HS-5 (cell line): ENCODE data around the gene HSPG2.
"Not testable (repeated sequence)": the region's sequence is repeated elsewhere in the genome, so short reads cannot be mapped to it uniquely, and the experiment has no call there.

Experiments used
- DNase-seq: peaks from one replicate; pipeline ENCODE4 v3.0.0-alpha.2; 2012; ENCODE audit warnings: low read depth

Gene HSPG2

GRCh38 chr1:21783679-21784603 is 153.2 kb downstream of the HSPG2 start:
- DNase-seq, result no peak

DNA sequence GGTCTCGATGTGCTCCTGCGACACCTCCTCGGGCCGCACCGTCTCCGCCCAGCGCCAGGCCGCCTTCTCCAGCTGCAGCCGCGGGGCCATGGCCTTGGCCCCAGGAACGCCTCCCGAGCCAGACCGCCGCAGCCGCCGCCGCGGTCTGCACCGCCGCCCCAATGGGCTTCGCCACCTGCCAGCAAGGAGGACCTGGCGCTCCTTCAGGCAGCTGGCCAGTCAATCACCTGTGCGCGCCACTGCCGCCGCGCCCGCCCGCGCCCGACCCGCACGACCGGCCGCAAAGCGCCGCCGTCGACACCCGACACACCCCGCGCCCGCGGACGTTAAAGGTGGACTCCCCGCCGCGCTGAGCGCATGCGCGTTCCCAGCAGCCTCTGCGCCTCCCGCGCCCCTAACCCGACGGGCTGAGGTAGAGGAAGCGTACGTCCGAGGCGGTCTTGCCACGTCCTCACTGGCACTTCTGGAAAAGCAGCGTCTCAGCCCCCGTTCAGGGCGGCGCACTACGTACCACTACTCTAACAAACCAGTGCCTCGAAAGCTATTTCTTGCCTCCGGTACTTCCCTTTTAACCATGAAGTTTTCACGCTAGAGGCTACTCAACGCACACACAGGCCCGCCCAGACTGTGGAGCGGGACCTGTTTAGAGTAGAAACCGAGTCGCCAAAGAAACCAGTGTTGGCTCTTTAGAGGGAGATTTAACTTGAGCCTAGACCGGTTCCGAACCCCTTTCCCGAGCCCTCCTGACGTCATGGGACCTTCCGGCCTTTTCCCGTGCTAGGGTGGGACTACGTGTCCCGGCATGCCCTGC is 154.0 kb downstream of the HSPG2 start, which contains the start of gene USP48:
Gene USP48, minus strand, starts transcription at position 282 of the 811 bp plus-strand sequence. Its CDS starts 192 bp downstream, at position 90.
- peak; percentile 79 for DNase-seq

DNA sequence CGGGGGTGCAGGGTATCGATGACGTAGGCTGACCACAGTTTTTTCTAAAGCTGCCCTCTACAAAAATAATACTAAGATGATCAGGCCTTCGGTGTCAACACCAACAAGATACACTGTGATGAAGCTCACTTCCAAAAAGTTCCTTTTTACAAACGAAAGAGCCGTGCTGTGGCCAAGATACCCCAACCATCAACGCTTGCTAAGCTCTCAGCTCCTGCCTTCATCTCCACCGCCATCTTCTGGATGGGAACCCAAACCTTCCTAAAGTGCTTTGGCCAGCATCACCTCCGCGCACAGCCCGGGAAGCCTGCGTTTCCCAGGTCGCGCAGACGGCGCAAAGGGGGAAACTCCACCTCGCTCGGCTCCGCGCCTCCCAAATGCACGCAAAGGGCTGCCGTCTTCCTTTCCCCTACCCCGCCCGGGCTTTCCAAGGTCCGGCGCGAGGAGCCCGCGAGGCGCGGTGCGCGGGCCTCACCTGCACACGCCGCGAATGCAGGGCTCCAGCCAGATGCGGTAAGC is 154.7 kb downstream of the HSPG2 start:
- peak; percentile 20 for DNase-seq

GRCh38 chr1:21781815-21782348 is 155.2 kb downstream of the HSPG2 start:
- DNase-seq, result peak; percentile 18

- no peak for DNase-seq
Observed at GRCh38 chr1:21779613-21780521, 157.2 kb downstream of the HSPG2 start.

GRCh38 chr1:21778405-21778727 is 158.7 kb downstream of the HSPG2 start:
- DNase-seq, result no peak

DNA sequence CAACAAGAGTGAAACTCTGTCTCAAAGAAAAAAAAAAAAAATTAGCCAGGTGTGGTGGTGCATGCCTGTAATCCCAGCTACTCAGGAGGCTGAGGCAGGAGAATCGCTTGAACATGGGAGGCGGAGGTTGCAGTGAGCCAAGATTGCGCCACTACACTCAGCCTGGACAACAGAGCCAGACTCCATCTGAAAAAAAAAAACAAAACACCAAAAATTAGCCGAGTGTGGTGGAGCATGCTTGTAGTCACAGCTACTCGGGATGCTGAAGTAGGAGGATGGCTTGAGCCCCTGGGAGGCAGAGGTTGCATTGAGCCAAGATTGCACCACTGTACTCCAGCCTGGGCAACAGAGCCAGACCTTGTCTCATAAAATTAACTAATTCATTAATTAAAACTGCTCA is 160.2 kb downstream of the HSPG2 start:
- DNase-seq, result not testable (repeated sequence)

DNA sequence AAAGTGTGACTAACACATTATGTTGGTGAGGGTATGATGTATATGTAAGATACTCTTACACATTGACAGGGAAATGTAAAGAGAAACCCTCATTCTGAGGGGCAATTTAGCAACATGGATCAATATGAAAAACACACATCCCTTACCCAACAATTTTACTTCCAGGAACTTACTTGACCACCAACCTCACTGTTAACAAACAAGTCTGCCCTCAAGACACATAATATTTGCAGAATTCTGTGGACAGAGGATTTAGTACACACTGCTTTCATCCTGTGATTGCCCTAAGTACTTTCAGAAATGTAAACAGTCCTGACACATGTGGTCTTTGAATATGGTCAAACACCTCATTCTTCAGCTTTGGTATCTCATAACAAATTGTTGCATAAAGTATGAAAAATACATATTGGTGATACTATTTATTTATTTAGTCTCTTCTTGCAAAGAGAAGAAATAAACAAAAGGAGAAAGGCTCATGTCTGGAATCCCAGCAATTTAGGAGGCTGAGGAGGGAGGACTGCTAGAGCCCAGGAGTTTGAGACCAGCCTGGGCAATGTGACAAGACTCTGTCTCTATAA is 161.0 kb downstream of the HSPG2 start:
- DNase-seq, result no peak

- no peak for DNase-seq
Observed at GRCh38 chr1:21775550-21775914, 161.6 kb downstream of the HSPG2 start.

DNA sequence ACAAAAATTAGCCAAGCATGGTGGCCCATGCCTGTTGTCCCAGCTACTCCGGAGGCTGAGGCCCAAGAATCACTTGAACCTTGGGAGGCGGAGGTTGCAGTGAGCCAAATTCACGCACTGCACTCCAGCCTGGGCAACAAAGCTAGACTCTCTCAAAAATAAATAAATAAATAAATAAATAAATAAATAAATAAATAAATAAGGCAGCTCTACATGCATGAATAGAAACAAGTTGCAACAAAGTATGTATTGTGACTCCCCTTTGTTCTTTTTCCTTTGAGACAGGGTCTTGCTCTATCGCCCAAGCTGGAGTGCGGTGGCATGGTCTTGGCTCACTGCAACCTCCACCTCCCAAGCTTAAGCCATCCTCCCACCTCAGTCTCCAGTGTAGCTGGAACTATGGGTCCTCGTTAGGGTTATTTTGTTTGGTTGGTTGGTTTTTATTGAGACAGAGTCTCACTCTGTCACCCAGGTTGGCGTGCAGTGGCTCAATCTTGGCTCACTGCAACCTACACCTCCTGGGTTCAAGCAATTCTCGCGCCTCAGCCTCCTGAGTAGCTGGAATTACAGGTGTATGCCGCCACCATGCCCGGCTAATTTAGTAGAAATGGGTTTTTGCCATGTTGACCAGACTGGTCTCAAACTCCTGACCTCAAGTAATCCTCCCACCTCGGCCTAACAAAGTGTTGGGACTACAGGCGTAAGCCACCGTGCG is 162.1 kb downstream of the HSPG2 start:
- no peak for DNase-seq

- no peak for DNase-seq
Observed at GRCh38 chr1:21773585-21773984, 163.5 kb downstream of the HSPG2 start.
